GM12878 (cell line): ENCODE results near the gene FAM50A. TPM values are rescaled to one million over a fixed set of nuclear protein-coding genes. Genes with fewer than 3 reads are reported as not detected.

Experiments
- ATAC-seq: fragments of 200-7000 bp; cut with Tn5 transposase; 3 replicates; pipeline ENCODE4 v1.9.1; 2020; ENCODE audit warnings: mild to moderate bottlenecking, moderate library complexity
- BruUV-seq: library from RNA; stranded (reverse); fragments of 400-500 nt; replicated peaks from 2 replicates; lab custom pipeline; 2021; lab: Mats Ljungman, UMichigan
- CTCF ChIA-PET: fragments of 300-600 bp; sonication (Branson Sonifier 250); formaldehyde crosslinking; extraction: SDS; loops from one replicate; lab custom pipeline; 2021; ENCODE audit warnings: inconsistent platforms; lab: Yijun Ruan, JAX
- POLR2A ChIA-PET: fragments of 350-600 bp; formaldehyde crosslinking; extraction: SDS; loops from one replicate; lab custom pipeline; 2021; ENCODE audit warnings: inconsistent platforms; lab: Charles Lee
- RAD21 ChIA-PET: fragments of 300-600 bp; sonication (Branson Sonifier 250); formaldehyde crosslinking; loops from one replicate; lab custom pipeline; 2023; ENCODE audit warnings: antibody characterized with exemption; ENCODE audit not compliant: unreplicated experiment; lab: Charles Lee
- SMC1A ChIA-PET: fragments of 300-600 bp; sonication (Branson Sonifier 250); formaldehyde crosslinking; loops from one replicate; lab custom pipeline; 2023; ENCODE audit not compliant: unreplicated experiment, uncharacterized antibody; lab: Charles Lee
- DNase-seq: peaks from one replicate; pipeline ENCODE4 v3.0.0-alpha.2; 2011; ENCODE audit warnings: low read depth, low spot score
- FAIRE-seq: peaks from 3 replicates; lab custom pipeline; 2011; peaks lifted over from hg19 to GRCh38; lab: Jason Lieb, UNC
- H2AFZ ChIP-seq: 2 replicates; pipeline ENCODE4 v1.6.0; 2011; ENCODE audit warnings: low read depth, low read length, control low read depth; ENCODE audit not compliant: control insufficient read depth
- H3K27ac ChIP-seq: 2 replicates; pipeline ENCODE4 v1.5.1; 2011; ENCODE audit warnings: control low read depth; ENCODE audit not compliant: control insufficient read depth, insufficient read depth
- H3K27me3 ChIP-seq, 2 experiments: replicated peaks in 1 of 2; 2 replicates each; pipeline versions ENCODE4 v1.6.0 to v1.6.1; 2011; ENCODE audit warnings: low read length in 1 of 2; ENCODE audit not compliant: control insufficient read depth in 2 of 2, insufficient read depth in 2 of 2
- H3K36me3 ChIP-seq, 2 experiments: 2 replicates each; pipeline ENCODE4 v1.5.1; 2011; ENCODE audit warnings: low read length in 1 of 2; ENCODE audit not compliant: control insufficient read depth in 2 of 2, insufficient read depth in 2 of 2
- H3K4me1 ChIP-seq: 2 replicates; pipeline ENCODE4 v1.6.1; 2011; ENCODE audit warnings: mild to moderate bottlenecking, low read length, moderate library complexity, mixed read lengths; ENCODE audit not compliant: control insufficient read depth, insufficient read depth
- H3K4me2 ChIP-seq: 2 replicates; pipeline ENCODE4 v1.6.0; 2011; ENCODE audit warnings: control low read depth; ENCODE audit not compliant: control insufficient read depth, insufficient read depth
- H3K4me3 ChIP-seq: fragments of 200-600 bp; sonication (generic); 2 replicates; pipeline ENCODE4 v1.5.1; 2016
- H3K79me2 ChIP-seq: 2 replicates; pipeline ENCODE4 v1.6.0; 2011; ENCODE audit warnings: low read length; ENCODE audit not compliant: control insufficient read depth, insufficient read depth
- H3K9ac ChIP-seq: 2 replicates; pipeline ENCODE4 v1.8.0; 2011; ENCODE audit warnings: low read length, control low read depth, mixed read lengths; ENCODE audit not compliant: control insufficient read depth, insufficient read depth
- H3K9me3 ChIP-seq: replicated peaks from 3 replicates; pipeline ENCODE4 v1.5.1; 2011; ENCODE audit warnings: mild to moderate bottlenecking, low read length; ENCODE audit not compliant: control insufficient read depth, insufficient read depth
- H4K20me1 ChIP-seq: 2 replicates; pipeline ENCODE4 v1.6.0; 2011; ENCODE audit not compliant: control insufficient read depth, insufficient read depth
- ATF7 ChIP-seq: fragments of 450-650 bp; IDR thresholded peaks from 2 replicates; pipeline ENCODE4 v1.6.1; 2016; ENCODE audit warnings: low read depth, mild to moderate bottlenecking
- BACH1 ChIP-seq: fragments of 450-650 bp; IDR thresholded peaks from 2 replicates; pipeline ENCODE4 v1.6.1; 2017; ENCODE audit warnings: mild to moderate bottlenecking, borderline replicate concordance
- BMI1 ChIP-seq: fragments of 450-650 bp; IDR thresholded peaks from 2 replicates; pipeline ENCODE4 v1.6.1; 2016; ENCODE audit warnings: mild to moderate bottlenecking, moderate library complexity, borderline replicate concordance
- CBX5 ChIP-seq: sonication (generic); IDR thresholded peaks from 2 replicates; pipeline ENCODE4 v1.6.1; 2016; ENCODE audit warnings: low read depth, moderate library complexity, mild to moderate bottlenecking, inconsistent platforms
- CTCF ChIP-seq, 3 experiments: IDR thresholded peaks in 2 of 3; conservative IDR thresholded peaks in 1 of 3; 2 replicates each; pipeline ENCODE4 v1.5.1; 2011; ENCODE audit warnings: low read depth in 3 of 3, low read length in 3 of 3, mild to moderate bottlenecking in 3 of 3, control low read depth in 2 of 3, moderate library complexity in 2 of 3, inconsistent platforms in 1 of 3, mixed read lengths in 1 of 3; ENCODE audit not compliant: control insufficient read depth in 2 of 3, insufficient read depth in 1 of 3; ENCODE audit errors: extremely low read depth in 1 of 3
- ESRRA ChIP-seq: IDR thresholded peaks from 2 replicates; pipeline ENCODE4 v1.6.1; 2012; ENCODE audit warnings: mild to moderate bottlenecking, low read length, improper control_type of control experiment
- HDAC6 ChIP-seq: fragments of 200-600 bp; sonication (generic); IDR thresholded peaks from one replicate; pipeline ENCODE4 v1.8.0; 2017; ENCODE audit warnings: antibody characterized with exemption; ENCODE audit not compliant: unreplicated experiment
- POLR2AphosphoS2 ChIP-seq: IDR thresholded peaks from 2 replicates; pipeline ENCODE4 v1.6.1; 2011; ENCODE audit warnings: low read depth, mild to moderate bottlenecking, low read length, improper control_type of control experiment, moderate library complexity
- RAD51 ChIP-seq: fragments of 450-650 bp; IDR thresholded peaks from 2 replicates; pipeline ENCODE4 v1.6.1; 2016; ENCODE audit warnings: moderate library complexity, mild to moderate bottlenecking, inconsistent platforms
- SREBF1 ChIP-seq: IDR thresholded peaks from 2 replicates; pipeline ENCODE4 v1.6.1; 2012; ENCODE audit warnings: mild to moderate bottlenecking, low read length
- WRNIP1 ChIP-seq: IDR thresholded peaks from 2 replicates; pipeline ENCODE4 v1.6.1; 2011; ENCODE audit warnings: low read depth, low read length, improper control_type of control experiment, borderline replicate concordance
- WGBS: methylation state at CpG from one replicate; pipeline ENCODE4 v1.1.6; 2016; ENCODE audit warnings: low lambda C conversion rate; ENCODE audit not compliant: insufficient replicate concordance, insufficient coverage; ENCODE audit errors: missing lambda C conversion rate; 5-methylcytosine and 5-hydroxymethylcytosine counted together
- in situ Hi-C: fragments of 300-500 bp; cut with MboI; formaldehyde crosslinking; loops from 9 replicates; pipeline ENCODE4 v1.14.3; 2018; ENCODE audit warnings: mixed read lengths
- intact Hi-C: fragments of 100-400 bp; cut with micrococcal nuclease; formaldehyde crosslinking; loops from one replicate; pipeline ENCODE4 v1.14.2; 2022; ENCODE audit not compliant: unreplicated experiment
- polyA plus RNA-seq, 11 experiments: library from polyadenylated mRNA; depleted of rRNA in 4 of 11; unstranded in 6 of 11; stranded (reverse) in 5 of 11; fragments of >200 nt; fragmentation: Nextera tagmentation in 4 of 11; fragmentation: Illumina TruSeq in 1 of 11; extraction: Ambion mirVana in 4 of 11; extraction: Trizol in 1 of 11; gene quantifications; 1 replicate in 1 of 11; 2 replicates in 10 of 11; pipeline versions ENCODE4 v1.2.1 to v1.2.3, GENCODE V29; 2011 to 2016; ENCODE audit warnings: inconsistent platforms in 2 of 11, missing spikeins in 2 of 11, low read depth in 1 of 11
- total RNA-seq, 4 experiments: library from RNA; depleted of rRNA in 3 of 4; stranded (reverse); fragments of >200 nt in 3 of 4; fragmentation: Illumina TruSeq in 1 of 4; extraction: Trizol in 1 of 4; gene quantifications; 2 replicates each; pipeline versions ENCODE4 v1.2.1 to v1.2.3, GENCODE V29; 2013 to 2021
- TF ChIP-seq, protein P1 (sequence below): fragments of 450-650 bp; IDR thresholded peaks from 2 replicates; pipeline ENCODE4 v1.6.1; 2017; ENCODE audit warnings: mild to moderate bottlenecking
- TF ChIP-seq, protein P2 (sequence below): fragments of 450-650 bp; formaldehyde crosslinking; IDR thresholded peaks from 2 replicates; pipeline ENCODE4 v1.4.0; 2020; ENCODE audit warnings: mild to moderate bottlenecking, moderate library complexity

The FAM50A gene
- total and polyA plus RNA-seq, 10 of the 15 experiments (the other 5 are each of a cell fraction or from before 2014, with no cell fraction given) = 4.2 to 46.7 (median 34.6) TPM

GRCh38 chrX:154441984-154442707, 1.8 kb upstream of the FAM50A start:
- Histone ChIP-seq H2AFZ (no peak overlapping the region), H3K27me3 (no peaks in the 10 kb centered on the region), H4K20me1 (no peaks in the 10 kb centered on the region), H3K4me3 (no peak overlapping the region), H3K4me2 (no peak overlapping the region), H3K4me1 (0 out of 2 replicates have a peak, but pooled peaks cover 3% of the 10 kb centered on the region), H3K9me3 (no peaks in the 10 kb centered on the region), H3K36me3 (peaks cover 0 to 5% of the 10 kb centered on the region in 2 experiments; a peak in 1 of 4 replicates), H3K9ac (no peak overlapping the region), H3K27ac (no peak overlapping the region), H3K79me2 (peaks cover 26% of the 10 kb centered on the region)
- ChIA-PET CTCF (no interaction called here), SMC1A (no interaction called here), RAD21 (no interaction called here), POLR2A (no interaction called here)
- WGBS = 73% methylated on average over 21 of the region's 21 CpGs
- TSS peak; percentile 61 for BruUV-seq
- intact Hi-C loops = no loop called here
- ATAC-seq (no peak), FAIRE-seq (no peak), DNase-seq (no peak)
- in situ Hi-C loops = no loop called here
- TF ChIP-seq SREBF1 (no peak), ATF7 (no peak), ESRRA (no peak), BACH1 (no peak), BMI1 (no peak), HDAC6 (no peak), CBX5 (no peak), RAD51 (no peak), WRNIP1 (no peak), CTCF (IDR thresholded peaks at IDR 0.05 in 2 of 3, conservative IDR thresholded peaks at IDR 0.05 in 1 of 3; ENCODE audit: control insufficient read depth in 2 of 3, extremely low read depth in 1 of 3, insufficient read depth in 1 of 3, low read depth in 3 of 3, low read length in 3 of 3) (no peak), POLR2AphosphoS2 (no peak)
- TF ChIP-seq, protein P1, sequence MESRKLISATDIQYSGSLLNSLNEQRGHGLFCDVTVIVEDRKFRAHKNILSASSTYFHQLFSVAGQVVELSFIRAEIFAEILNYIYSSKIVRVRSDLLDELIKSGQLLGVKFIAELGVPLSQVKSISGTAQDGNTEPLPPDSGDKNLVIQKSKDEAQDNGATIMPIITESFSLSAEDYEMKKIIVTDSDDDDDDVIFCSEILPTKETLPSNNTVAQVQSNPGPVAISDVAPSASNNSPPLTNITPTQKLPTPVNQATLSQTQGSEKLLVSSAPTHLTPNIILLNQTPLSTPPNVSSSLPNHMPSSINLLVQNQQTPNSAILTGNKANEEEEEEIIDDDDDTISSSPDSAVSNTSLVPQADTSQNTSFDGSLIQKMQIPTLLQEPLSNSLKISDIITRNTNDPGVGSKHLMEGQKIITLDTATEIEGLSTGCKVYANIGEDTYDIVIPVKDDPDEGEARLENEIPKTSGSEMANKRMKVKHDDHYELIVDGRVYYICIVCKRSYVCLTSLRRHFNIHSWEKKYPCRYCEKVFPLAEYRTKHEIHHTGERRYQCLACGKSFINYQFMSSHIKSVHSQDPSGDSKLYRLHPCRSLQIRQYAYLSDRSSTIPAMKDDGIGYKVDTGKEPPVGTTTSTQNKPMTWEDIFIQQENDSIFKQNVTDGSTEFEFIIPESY = no peak
- TF ChIP-seq, protein P2, sequence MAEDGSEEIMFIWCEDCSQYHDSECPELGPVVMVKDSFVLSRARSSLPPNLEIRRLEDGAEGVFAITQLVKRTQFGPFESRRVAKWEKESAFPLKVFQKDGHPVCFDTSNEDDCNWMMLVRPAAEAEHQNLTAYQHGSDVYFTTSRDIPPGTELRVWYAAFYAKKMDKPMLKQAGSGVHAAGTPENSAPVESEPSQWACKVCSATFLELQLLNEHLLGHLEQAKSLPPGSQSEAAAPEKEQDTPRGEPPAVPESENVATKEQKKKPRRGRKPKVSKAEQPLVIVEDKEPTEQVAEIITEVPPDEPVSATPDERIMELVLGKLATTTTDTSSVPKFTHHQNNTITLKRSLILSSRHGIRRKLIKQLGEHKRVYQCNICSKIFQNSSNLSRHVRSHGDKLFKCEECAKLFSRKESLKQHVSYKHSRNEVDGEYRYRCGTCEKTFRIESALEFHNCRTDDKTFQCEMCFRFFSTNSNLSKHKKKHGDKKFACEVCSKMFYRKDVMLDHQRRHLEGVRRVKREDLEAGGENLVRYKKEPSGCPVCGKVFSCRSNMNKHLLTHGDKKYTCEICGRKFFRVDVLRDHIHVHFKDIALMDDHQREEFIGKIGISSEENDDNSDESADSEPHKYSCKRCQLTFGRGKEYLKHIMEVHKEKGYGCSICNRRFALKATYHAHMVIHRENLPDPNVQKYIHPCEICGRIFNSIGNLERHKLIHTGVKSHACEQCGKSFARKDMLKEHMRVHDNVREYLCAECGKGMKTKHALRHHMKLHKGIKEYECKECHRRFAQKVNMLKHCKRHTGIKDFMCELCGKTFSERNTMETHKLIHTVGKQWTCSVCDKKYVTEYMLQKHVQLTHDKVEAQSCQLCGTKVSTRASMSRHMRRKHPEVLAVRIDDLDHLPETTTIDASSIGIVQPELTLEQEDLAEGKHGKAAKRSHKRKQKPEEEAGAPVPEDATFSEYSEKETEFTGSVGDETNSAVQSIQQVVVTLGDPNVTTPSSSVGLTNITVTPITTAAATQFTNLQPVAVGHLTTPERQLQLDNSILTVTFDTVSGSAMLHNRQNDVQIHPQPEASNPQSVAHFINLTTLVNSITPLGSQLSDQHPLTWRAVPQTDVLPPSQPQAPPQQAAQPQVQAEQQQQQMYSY (CRISPR knock-in tag) = no peak
